Measurements from ENCODE around the gene SPATA3. TPM values are rescaled to one million over a fixed set of nuclear protein-coding genes. Genes with fewer than 3 reads are reported as not detected.
"Not testable (repeated sequence)": the region's sequence is repeated elsewhere in the genome, so short reads cannot be mapped to it uniquely, and the experiment has no call there.

Gene SPATA3
- polyA plus RNA-seq, 1 donor (not counting 4 experiments of a cell fraction or from before 2014, with no cell fraction given): not detected

GRCh38 chr2:231017231-231017598 is 21.3 kb downstream of the SPATA3 start:
- Histone ChIP-seq H3K9me3 (ENCODE audit: control insufficient read depth, low read depth, low read length) (no peaks in the 10 kb centered on the region), H3K79me2 (ENCODE audit: control insufficient read depth, insufficient read depth, low read length) (no peaks in the 10 kb centered on the region), H3K9me1 (ENCODE audit: control insufficient read depth, extremely low read depth, insufficient read depth, low read length) (no peaks in the 10 kb centered on the region), H3K9ac (ENCODE audit: control insufficient read depth, extremely low read depth, insufficient read depth, low read length) (no peak overlapping the region), H3K4me2 (ENCODE audit: control insufficient read depth, extremely low read depth, insufficient read depth, low read depth, low read length) (no peak overlapping the region), H3K36me3 (ENCODE audit: control insufficient read depth in 2 of 2, extremely low read depth in 1 of 2, insufficient read depth in 2 of 2, low read length in 2 of 2) (no peaks in the 10 kb centered on the region), H3K4me3 (ENCODE audit: control insufficient read depth in 2 of 3, extremely low read depth in 1 of 3, insufficient read depth in 2 of 3, low read depth in 1 of 3, low read length in 3 of 3) (no peak overlapping the region), H3K4me1 (ENCODE audit: control insufficient read depth, extremely low read depth, insufficient read depth, low read length) (no peaks in the 10 kb centered on the region), H4K20me1 (ENCODE audit: control insufficient read depth, extremely low read depth, insufficient read depth, low read length) (no peaks in the 10 kb centered on the region), H3K27me3 (ENCODE audit: control insufficient read depth, extremely low read depth, insufficient read depth, low read length) (peaks cover under 1% of the 10 kb centered on the region), H3K27ac (ENCODE audit: control insufficient read depth, insufficient read depth, low read length) (no peak overlapping the region), H2AFZ (ENCODE audit: control insufficient read depth, low read length) (no peak overlapping the region)
- no peak for TF ChIP-seq CTCF (optimal IDR thresholded peaks at IDR 0.05 in 1 of 3, IDR thresholded peaks at IDR 0.05 in 1 of 3, conservative IDR thresholded peaks at IDR 0.05 in 1 of 3; ENCODE audit: extremely low read depth in 1 of 3, insufficient read depth in 2 of 3, low read length in 3 of 3)
- no peak for TF ChIP-seq EZH2 (IDR thresholded peaks at IDR 0.05; ENCODE audit: low read length)
- dilution Hi-C loops (cut with MboI; ENCODE audit: extremely low pct_ligation_motif_present, low sequenced_read_pairs): no loop called here
- no peak for FAIRE-seq
- DNase-seq (ENCODE audit: low read depth, low spot score): no peak

- dilution Hi-C loops (cut with MboI; ENCODE audit: extremely low pct_ligation_motif_present, low sequenced_read_pairs): no loop called here
- no peak for FAIRE-seq
These were observed 22.3 kb downstream of the SPATA3 start for GRCh38 chr2:231018184-231018583.

GRCh38 chr2:231025059-231025458 is 29.1 kb downstream of the SPATA3 start:
- H4K20me1 ChIP-seq (ENCODE audit: control insufficient read depth, extremely low read depth, insufficient read depth, low read length); H3K9ac ChIP-seq (ENCODE audit: control insufficient read depth, extremely low read depth, insufficient read depth, low read length); FAIRE-seq; H3K9me1 ChIP-seq (ENCODE audit: control insufficient read depth, extremely low read depth, insufficient read depth, low read length); H2AFZ ChIP-seq (ENCODE audit: control insufficient read depth, low read length); DNase-seq (ENCODE audit: low read depth, low spot score); H3K36me3 ChIP-seq (ENCODE audit: control insufficient read depth in 2 of 2, extremely low read depth in 1 of 2, insufficient read depth in 2 of 2, low read length in 2 of 2); dilution Hi-C loops (cut with MboI; ENCODE audit: extremely low pct_ligation_motif_present, low sequenced_read_pairs); H3K79me2 ChIP-seq (ENCODE audit: control insufficient read depth, insufficient read depth, low read length); H3K4me1 ChIP-seq (ENCODE audit: control insufficient read depth, extremely low read depth, insufficient read depth, low read length); H3K4me2 ChIP-seq (ENCODE audit: control insufficient read depth, extremely low read depth, insufficient read depth, low read depth, low read length); H3K27me3 ChIP-seq (ENCODE audit: control insufficient read depth, extremely low read depth, insufficient read depth, low read length); H3K9me3 ChIP-seq (ENCODE audit: control insufficient read depth, low read depth, low read length); H3K27ac ChIP-seq (ENCODE audit: control insufficient read depth, insufficient read depth, low read length); H3K4me3 ChIP-seq (ENCODE audit: control insufficient read depth in 2 of 3, extremely low read depth in 1 of 3, insufficient read depth in 2 of 3, low read depth in 1 of 3, low read length in 3 of 3): not testable (repeated sequence)

More at GRCh38 chr2:231018184-231018583, 22.3 kb downstream of the SPATA3 start:
- H3K4me2 ChIP-seq (ENCODE audit: control insufficient read depth, extremely low read depth, insufficient read depth, low read depth, low read length): no peak overlapping the region
- H4K20me1 ChIP-seq (ENCODE audit: control insufficient read depth, extremely low read depth, insufficient read depth, low read length): no peaks in the 10 kb centered on the region
- TF ChIP-seq EZH2 (IDR thresholded peaks at IDR 0.05; ENCODE audit: low read length): no peak
- TF ChIP-seq CTCF (optimal IDR thresholded peaks at IDR 0.05 in 1 of 3, IDR thresholded peaks at IDR 0.05 in 1 of 3, conservative IDR thresholded peaks at IDR 0.05 in 1 of 3; ENCODE audit: extremely low read depth in 1 of 3, insufficient read depth in 2 of 3, low read length in 3 of 3): no peak
- no peaks in the 10 kb centered on the region for H3K36me3 ChIP-seq (ENCODE audit: control insufficient read depth in 2 of 2, extremely low read depth in 1 of 2, insufficient read depth in 2 of 2, low read length in 2 of 2)
- H3K79me2 ChIP-seq (ENCODE audit: control insufficient read depth, insufficient read depth, low read length): no peaks in the 10 kb centered on the region
- H3K9me3 ChIP-seq (ENCODE audit: control insufficient read depth, low read depth, low read length): no peaks in the 10 kb centered on the region
- no peaks in the 10 kb centered on the region for H3K9me1 ChIP-seq (ENCODE audit: control insufficient read depth, extremely low read depth, insufficient read depth, low read length)
- H2AFZ ChIP-seq (ENCODE audit: control insufficient read depth, low read length): no peak overlapping the region
- no peak overlapping the region for H3K27ac ChIP-seq (ENCODE audit: control insufficient read depth, insufficient read depth, low read length)
- no peaks in the 10 kb centered on the region for H3K27me3 ChIP-seq (ENCODE audit: control insufficient read depth, extremely low read depth, insufficient read depth, low read length)
- no peaks in the 10 kb centered on the region for H3K4me1 ChIP-seq (ENCODE audit: control insufficient read depth, extremely low read depth, insufficient read depth, low read length)
- H3K9ac ChIP-seq (ENCODE audit: control insufficient read depth, extremely low read depth, insufficient read depth, low read length): no peak overlapping the region
- no peak overlapping the region for H3K4me3 ChIP-seq (ENCODE audit: control insufficient read depth in 2 of 3, extremely low read depth in 1 of 3, insufficient read depth in 2 of 3, low read depth in 1 of 3, low read length in 3 of 3)
- DNase-seq (ENCODE audit: low read depth, low spot score): no peak

Data from keratinocyte (primary cell).